Omental fat pad (tissue), 4 donors: ENCODE results near the gene SPAM1. TPM values are rescaled to one million over a fixed set of nuclear protein-coding genes. Genes with fewer than 3 reads are reported as not detected.

Experiments
- ATAC-seq: fragments of 150-250 bp; one replicate; pipeline ENCODE4 v1.9.1; 2016; ENCODE audit warnings: mild to moderate bottlenecking, moderate library complexity; ENCODE audit not compliant: low FRiP score
- DNase-seq: peaks from one replicate; pipeline ENCODE4 v3.0.0-alpha.2; 2019; ENCODE audit warnings: low spot score
- total RNA-seq, 4 donors: library from RNA; depleted of rRNA; stranded (reverse); fragments of >200 nt; gene quantifications; one replicate each; pipeline ENCODE4 v1.1.0, GENCODE V29; 2016
- TF ChIP-seq, protein P1 (sequence below), 3 donors: fragments of 450-650 bp; IDR thresholded peaks; one replicate each; pipeline ENCODE4 v1.5.1; 2016 to 2017; ENCODE audit warnings: antibody characterized with exemption in 3 of 3, mild to moderate bottlenecking in 3 of 3, moderate library complexity in 2 of 3

The SPAM1 gene
- total RNA-seq, 4 donors from 2014 or later: not detected

DNA sequence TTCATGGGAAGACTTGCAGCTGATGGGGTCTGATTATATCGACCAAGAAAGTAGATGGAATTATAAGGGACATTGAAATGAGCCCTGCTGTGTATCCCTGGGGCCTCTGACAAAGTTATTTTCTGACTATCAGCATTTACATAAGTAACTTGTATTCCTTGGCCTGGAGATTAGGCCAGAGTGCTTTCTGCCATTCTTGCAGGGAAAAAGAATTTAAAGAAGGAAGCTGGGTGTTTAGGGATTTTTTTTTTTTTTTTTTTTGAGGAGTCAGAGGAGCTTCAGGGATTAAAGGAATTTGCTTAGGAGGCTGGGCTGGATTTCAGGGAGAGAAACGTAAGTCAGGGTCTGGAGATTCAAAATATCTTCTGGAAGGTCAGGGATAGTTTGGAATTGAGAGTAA, 4.6 kb downstream of the SPAM1 start:
- no peak for ATAC-seq

DNA sequence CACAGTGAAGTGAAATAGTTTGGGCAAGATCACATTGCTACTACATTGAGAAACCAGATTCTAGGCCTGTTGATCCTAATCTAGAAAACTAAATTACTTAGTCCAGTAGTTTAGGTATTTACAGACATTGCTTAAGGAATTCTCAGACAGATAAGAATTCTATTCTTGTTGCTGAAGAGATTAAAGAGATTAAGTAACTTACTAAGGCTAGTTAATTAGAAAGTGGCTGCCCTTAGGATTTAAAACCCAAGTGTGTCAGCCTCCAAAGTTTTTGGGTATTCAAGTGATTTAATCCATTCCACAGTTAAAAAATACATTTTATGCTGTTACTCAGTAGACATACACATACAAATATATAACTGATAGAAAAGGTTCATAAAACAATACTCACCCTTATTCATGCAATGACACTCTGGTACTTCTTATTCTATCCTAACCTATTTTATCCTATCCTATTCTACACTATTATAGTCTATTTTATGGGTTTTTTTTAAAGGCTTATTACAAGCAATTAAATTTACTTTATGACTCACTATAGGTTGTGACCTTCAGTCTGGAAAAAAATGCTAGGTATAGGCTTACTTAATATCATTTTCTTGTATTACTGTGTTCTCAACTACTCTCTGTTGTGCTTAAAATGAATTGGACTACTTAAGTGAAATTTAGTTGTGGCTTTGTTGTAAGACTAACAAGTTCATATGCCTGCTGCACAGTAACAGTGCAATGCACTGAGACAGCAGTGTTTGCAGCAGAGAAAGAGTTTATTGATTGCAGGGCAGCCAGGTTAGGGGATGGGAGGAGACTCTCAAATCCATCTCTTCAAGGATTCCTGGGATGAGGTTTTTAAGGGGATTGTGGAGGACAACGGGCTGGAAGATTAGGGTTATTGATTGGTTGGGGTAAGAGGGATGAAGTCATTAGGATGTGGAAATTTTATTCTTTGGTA, 10.7 kb downstream of the SPAM1 start:
- TF ChIP-seq, protein P1, sequence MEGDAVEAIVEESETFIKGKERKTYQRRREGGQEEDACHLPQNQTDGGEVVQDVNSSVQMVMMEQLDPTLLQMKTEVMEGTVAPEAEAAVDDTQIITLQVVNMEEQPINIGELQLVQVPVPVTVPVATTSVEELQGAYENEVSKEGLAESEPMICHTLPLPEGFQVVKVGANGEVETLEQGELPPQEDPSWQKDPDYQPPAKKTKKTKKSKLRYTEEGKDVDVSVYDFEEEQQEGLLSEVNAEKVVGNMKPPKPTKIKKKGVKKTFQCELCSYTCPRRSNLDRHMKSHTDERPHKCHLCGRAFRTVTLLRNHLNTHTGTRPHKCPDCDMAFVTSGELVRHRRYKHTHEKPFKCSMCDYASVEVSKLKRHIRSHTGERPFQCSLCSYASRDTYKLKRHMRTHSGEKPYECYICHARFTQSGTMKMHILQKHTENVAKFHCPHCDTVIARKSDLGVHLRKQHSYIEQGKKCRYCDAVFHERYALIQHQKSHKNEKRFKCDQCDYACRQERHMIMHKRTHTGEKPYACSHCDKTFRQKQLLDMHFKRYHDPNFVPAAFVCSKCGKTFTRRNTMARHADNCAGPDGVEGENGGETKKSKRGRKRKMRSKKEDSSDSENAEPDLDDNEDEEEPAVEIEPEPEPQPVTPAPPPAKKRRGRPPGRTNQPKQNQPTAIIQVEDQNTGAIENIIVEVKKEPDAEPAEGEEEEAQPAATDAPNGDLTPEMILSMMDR (IDR thresholded peaks at IDR 0.05): no peak
- ATAC-seq (no peak), DNase-seq (no peak)

More for the DNA sequence above, 4.6 kb downstream of the SPAM1 start:
- no peak for DNase-seq
- TF ChIP-seq, protein P1 (IDR thresholded peaks at IDR 0.05): no peak

DNA sequence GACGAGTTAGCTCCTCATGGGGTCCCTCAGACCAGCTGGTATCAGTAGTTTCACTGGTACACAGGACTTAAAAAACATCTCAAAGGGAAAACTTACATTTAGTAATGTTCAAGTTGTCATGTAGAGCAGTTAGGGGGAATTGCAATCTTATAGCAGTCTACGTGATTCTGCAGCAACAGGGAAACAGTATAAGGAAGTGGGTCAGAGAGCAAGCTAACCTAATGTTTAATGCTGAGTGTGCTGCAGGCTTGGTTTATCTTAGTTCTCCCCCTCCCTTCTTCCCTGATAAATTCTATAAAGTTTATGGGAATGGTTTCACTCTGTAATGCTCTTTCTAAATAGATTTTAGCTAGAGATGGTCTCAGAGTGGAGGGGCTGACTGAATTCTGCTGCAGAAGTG, 11.3 kb downstream of the SPAM1 start:
- no peak for ATAC-seq
- no peak for DNase-seq
- TF ChIP-seq, protein P1 (IDR thresholded peaks at IDR 0.05): no peak

GRCh38 chr7:123939784-123940183, 14.7 kb downstream of the SPAM1 start:
- TF ChIP-seq, protein P1 (IDR thresholded peaks at IDR 0.05): no peak

GRCh38 chr7:123941391-123942180, 16.5 kb downstream of the SPAM1 start:
- no peak for ATAC-seq
- TF ChIP-seq, protein P1 (IDR thresholded peaks at IDR 0.05): no peak
- no peak for DNase-seq

More at GRCh38 chr7:123939784-123940183, 14.7 kb downstream of the SPAM1 start:
- ATAC-seq (no peak), DNase-seq (no peak)

GRCh38 chr7:123944395-123944794, 19.4 kb downstream of the SPAM1 start:
- DNase-seq (no peak), ATAC-seq (no peak)
- TF ChIP-seq, protein P1 (IDR thresholded peaks at IDR 0.05): no peak
